Naive thymus-derived CD8-positive, alpha-beta T cell (primary cell): Measurements from ENCODE around the gene ZRANB2. TPM values are rescaled to one million over a fixed set of nuclear protein-coding genes. Genes with fewer than 3 reads are reported as not detected.

ENCODE experiments used
- ATAC-seq, 2 donors: fragments of 150-1000 bp; cut with Tn5 transposase in 1 of 2; sonication (Bioruptor Pico), chemical (Tn5 transposase) in 1 of 2; 1 replicate in 1 of 2; 2 replicates in 1 of 2; pipeline ENCODE4 v1.10.0; 2021; ENCODE audit warnings: mild to moderate bottlenecking in 2 of 2, moderate library complexity in 2 of 2
- POLR2A ChIA-PET: fragments of 350-600 bp; sonication (Branson Sonifier 250); formaldehyde crosslinking; loops from one replicate; lab custom pipeline; 2021; ENCODE audit warnings: antibody characterized with exemption; lab: Charles Lee
- DNase-seq, 10 donors: peaks; one replicate each; pipeline versions ENCODE4 v3.0.0 to v3.0.0-alpha.2; 2020 to 2022
- H3K27ac Mint-ChIP-seq, 10 donors: one replicate each; pipeline ENCODE4 v1.8.0; 2020 to 2022; ENCODE audit warnings: mild to moderate bottlenecking in 10 of 10, mixed read lengths in 10 of 10, moderate library complexity in 4 of 10, inconsistent platforms in 1 of 10
- H3K27me3 Mint-ChIP-seq, 5 donors: one replicate each; pipeline ENCODE4 v1.8.0; 2021 to 2022; ENCODE audit warnings: mixed read lengths in 5 of 5
- H3K36me3 Mint-ChIP-seq, 3 donors: one replicate each; pipeline ENCODE4 v1.8.0; 2020 to 2022; ENCODE audit warnings: mixed read lengths in 3 of 3, mild to moderate bottlenecking in 2 of 3, inconsistent platforms in 1 of 3
- H3K4me1 Mint-ChIP-seq, 4 donors: one replicate each; pipeline ENCODE4 v1.8.0; 2021 to 2022; ENCODE audit warnings: mixed read lengths in 4 of 4
- H3K4me3 Mint-ChIP-seq, 10 donors: one replicate each; pipeline ENCODE4 v1.8.0; 2020 to 2022; ENCODE audit warnings: mild to moderate bottlenecking in 10 of 10, mixed read lengths in 10 of 10, moderate library complexity in 6 of 10, inconsistent platforms in 1 of 10
- H3K9me3 Mint-ChIP-seq, 9 donors: one replicate each; pipeline ENCODE4 v1.8.0; 2020 to 2022; ENCODE audit warnings: mixed read lengths in 9 of 9, mild to moderate bottlenecking in 3 of 9, inconsistent platforms in 1 of 9, moderate library complexity in 1 of 9
- polyA plus RNA-seq, 3 donors: library from polyadenylated mRNA; unstranded; fragments of 300-500 nt; fragmentation: Illumina TruSeq; gene quantifications; one replicate each; pipeline ENCODE4 v1.2.3, GENCODE V29; 2021
- total RNA-seq, 8 experiments: library from RNA in 2 of 8; stranded (reverse) in 2 of 8; gene quantifications; one replicate each; pipeline ENCODE4 v1.2.3 and lab custom pipeline; 2021 to 2026

Gene ZRANB2
- total and polyA plus RNA-seq, 5 experiments from 2014 or later, result 40.9 to 175 (median 67.7) TPM

DNA sequence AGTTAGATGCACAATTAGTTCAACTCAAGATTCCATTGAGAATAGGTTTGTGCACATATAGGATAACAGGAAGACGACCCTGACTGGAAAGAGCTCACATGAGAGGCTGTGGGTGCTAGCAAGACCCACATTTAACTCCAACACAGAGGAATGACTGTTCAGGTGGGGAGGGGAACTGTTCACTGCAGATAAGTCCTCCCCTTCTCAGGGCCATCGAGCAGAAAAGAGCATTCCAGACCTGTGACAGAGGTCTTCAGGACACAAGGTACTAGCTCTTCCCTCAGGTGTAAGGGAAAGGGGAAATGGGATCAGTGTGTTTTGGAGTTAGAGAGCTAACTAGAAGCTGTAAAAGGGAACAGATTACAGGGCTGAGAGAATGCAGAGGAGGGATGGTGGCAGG is 41.9 kb downstream of the ZRANB2 start:
- no peaks in the 10 kb centered on the region for H3K4me1 Mint-ChIP-seq
- DNase-seq (no peak), ATAC-seq (no peak)
- H3K9me3 Mint-ChIP-seq, result no peaks in the 10 kb centered on the region
- H3K27ac Mint-ChIP-seq, result no peak overlapping the region
- H3K36me3 Mint-ChIP-seq, result no peaks in the 10 kb centered on the region
- H3K27me3 Mint-ChIP-seq, result peaks cover 6 to 39% (median 29%) of the 10 kb centered on the region in 5 donors
- POLR2A ChIA-PET, result no interaction called here
- no peak overlapping the region for H3K4me3 Mint-ChIP-seq

DNA sequence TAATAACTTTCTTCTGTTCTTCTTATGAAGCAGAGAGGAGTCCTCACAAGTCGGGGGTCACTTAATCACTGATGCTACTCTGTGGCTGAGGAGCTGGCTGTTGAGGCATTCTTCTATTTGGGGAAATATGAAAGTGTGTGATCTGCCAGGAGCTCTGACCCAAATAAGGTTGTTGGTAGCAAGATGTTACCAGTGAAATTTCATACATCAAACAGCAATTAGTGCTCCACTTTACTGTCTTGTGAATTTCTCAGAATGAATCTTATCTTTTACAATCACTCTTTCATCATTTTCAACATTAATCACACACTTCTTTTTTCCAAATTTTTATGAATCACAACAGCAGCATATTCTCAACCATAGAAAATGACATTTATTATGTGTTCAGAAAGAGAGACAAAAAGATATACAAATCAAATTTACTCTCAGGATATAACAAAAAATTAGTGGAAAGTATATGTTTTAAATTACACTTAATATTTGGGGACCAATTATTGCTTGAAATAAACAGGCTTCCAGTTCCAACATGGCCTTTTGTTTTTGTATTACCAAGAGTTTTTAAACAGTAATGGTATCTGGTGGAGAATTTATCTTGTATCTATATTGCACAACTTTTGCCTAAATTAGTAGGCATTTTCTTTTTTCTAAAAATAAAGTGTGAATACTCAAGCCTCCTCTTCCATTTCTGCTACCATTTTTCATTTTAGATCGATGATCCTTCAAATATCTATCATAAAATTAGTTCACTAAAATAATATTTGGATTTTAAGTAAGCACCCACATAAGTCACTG is 42.8 kb downstream of the ZRANB2 start:
- H3K36me3 Mint-ChIP-seq, result no peaks in the 10 kb centered on the region
- H3K27ac Mint-ChIP-seq, result no peak overlapping the region
- H3K9me3 Mint-ChIP-seq, result no peaks in the 10 kb centered on the region
- no peak overlapping the region for H3K4me3 Mint-ChIP-seq
- ATAC-seq (no peak), DNase-seq (no peak)
- H3K4me1 Mint-ChIP-seq, result no peaks in the 10 kb centered on the region
- POLR2A ChIA-PET, result no interaction called here
- H3K27me3 Mint-ChIP-seq, result peaks cover 9 to 42% (median 31%) of the 10 kb centered on the region in 5 donors

DNA sequence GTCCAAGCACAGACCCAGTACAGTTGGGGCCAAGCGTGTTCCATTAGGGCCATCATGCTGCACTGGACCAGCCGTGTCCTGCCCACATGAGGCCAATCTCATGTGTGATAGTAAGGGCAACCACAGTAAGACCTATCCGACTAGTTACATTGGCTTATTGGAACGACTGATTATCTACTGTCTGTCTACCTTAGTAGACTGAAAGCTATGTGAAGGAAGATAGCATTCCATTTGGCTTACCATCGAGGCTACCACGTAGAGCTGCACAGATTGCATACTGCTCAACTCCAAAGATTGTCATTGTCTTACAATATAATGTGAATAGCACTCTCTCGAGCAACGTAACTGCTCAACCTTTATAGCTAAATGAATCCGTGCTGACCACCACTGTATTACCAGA is 43.8 kb downstream of the ZRANB2 start:
- no peak overlapping the region for H3K4me3 Mint-ChIP-seq
- H3K27ac Mint-ChIP-seq, result no peak overlapping the region
- ATAC-seq, result no peak
- H3K9me3 Mint-ChIP-seq, result no peaks in the 10 kb centered on the region
- H3K4me1 Mint-ChIP-seq, result no peaks in the 10 kb centered on the region
- no peaks in the 10 kb centered on the region for H3K36me3 Mint-ChIP-seq
- peaks cover 9 to 42% (median 31%) of the 10 kb centered on the region in 5 donors for H3K27me3 Mint-ChIP-seq
- POLR2A ChIA-PET, result no interaction called here
- no peak for DNase-seq

DNA sequence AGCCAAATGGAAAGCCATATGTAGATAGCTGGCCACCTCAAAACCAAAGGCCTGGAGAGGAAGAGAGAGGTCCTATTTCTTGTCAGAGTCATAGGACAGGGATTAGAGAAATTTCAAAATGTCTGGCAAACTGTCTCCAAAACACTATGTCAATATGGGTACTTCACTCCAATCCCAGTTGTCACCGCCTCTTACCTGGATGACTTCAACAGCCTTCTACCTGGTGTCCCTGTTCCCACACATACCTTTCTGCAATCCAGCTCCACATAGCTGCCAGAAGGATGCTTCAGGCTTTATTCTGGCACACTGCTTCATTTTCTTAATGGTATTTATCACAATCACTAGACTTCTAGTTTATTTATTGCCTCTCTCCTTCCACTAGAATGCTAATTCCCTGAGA is 47.7 kb downstream of the ZRANB2 start:
- no peak for DNase-seq
- no peaks in the 10 kb centered on the region for H3K4me1 Mint-ChIP-seq
- no peaks in the 10 kb centered on the region for H3K9me3 Mint-ChIP-seq
- ATAC-seq, result no peak
- POLR2A ChIA-PET, result no interaction called here
- H3K27ac Mint-ChIP-seq, result no peak overlapping the region
- H3K36me3 Mint-ChIP-seq, result no peaks in the 10 kb centered on the region
- H3K4me3 Mint-ChIP-seq, result no peak overlapping the region
- peaks cover 9 to 28% (median 23%) of the 10 kb centered on the region in 5 donors for H3K27me3 Mint-ChIP-seq

GRCh38 chr1:71031426-71031825 is 49.4 kb downstream of the ZRANB2 start:
- POLR2A ChIA-PET, result no interaction called here
- ATAC-seq (no peak), DNase-seq (no peak)
- Mint-ChIP-seq H3K27ac (no peak overlapping the region), H3K9me3 (no peaks in the 10 kb centered on the region), H3K4me1 (no peaks in the 10 kb centered on the region), H3K36me3 (no peaks in the 10 kb centered on the region), H3K4me3 (no peak overlapping the region), H3K27me3 (peaks cover 10 to 32% (median 21%) of the 10 kb centered on the region in 5 donors)

DNA sequence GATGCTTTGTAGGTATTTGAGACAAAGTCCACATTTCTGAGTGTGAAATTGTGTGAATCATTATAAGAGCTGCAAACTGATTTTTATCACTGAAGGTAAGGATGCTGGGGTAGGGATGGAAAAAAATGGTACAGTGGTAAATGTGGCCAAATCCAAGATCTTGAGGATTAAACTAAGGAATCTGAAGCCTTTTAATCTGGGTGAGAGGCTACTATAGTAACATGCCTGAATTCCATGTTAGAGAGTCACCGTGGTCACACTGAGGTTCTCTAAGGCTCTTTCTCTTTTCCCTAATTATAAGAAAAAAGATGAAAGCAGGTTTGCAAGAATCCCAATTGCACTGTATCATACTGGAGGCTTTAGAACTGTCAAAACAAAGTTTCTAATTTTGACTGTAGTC is 50.8 kb downstream of the ZRANB2 start:
- ATAC-seq (no peak), DNase-seq (no peak)
- Mint-ChIP-seq H3K9me3 (no peaks in the 10 kb centered on the region), H3K36me3 (no peaks in the 10 kb centered on the region), H3K4me3 (no peak overlapping the region), H3K4me1 (no peaks in the 10 kb centered on the region), H3K27me3 (peaks cover 0 to 25% (median 11%) of the 10 kb centered on the region in 5 donors), H3K27ac (no peak overlapping the region)
- POLR2A ChIA-PET, result no interaction called here

GRCh38 chr1:71028981-71029380 is 51.9 kb downstream of the ZRANB2 start:
- no peaks in the 10 kb centered on the region for H3K9me3 Mint-ChIP-seq
- no peaks in the 10 kb centered on the region for H3K4me1 Mint-ChIP-seq
- H3K4me3 Mint-ChIP-seq, result no peak overlapping the region
- no peaks in the 10 kb centered on the region for H3K36me3 Mint-ChIP-seq
- no peak overlapping the region for H3K27ac Mint-ChIP-seq
- H3K27me3 Mint-ChIP-seq, result peaks cover 0 to 25% (median 11%) of the 10 kb centered on the region in 5 donors
- POLR2A ChIA-PET, result no interaction called here
- no peak for DNase-seq
- ATAC-seq, result no peak

- Mint-ChIP-seq H3K4me1 (no peaks in the 10 kb centered on the region), H3K36me3 (no peaks in the 10 kb centered on the region), H3K27ac (no peak overlapping the region), H3K27me3 (peaks cover 0 to 23% (median 9%) of the 10 kb centered on the region in 5 donors), H3K9me3 (no peaks in the 10 kb centered on the region), H3K4me3 (no peak overlapping the region)
- ATAC-seq (no peak), DNase-seq (no peak)
- POLR2A ChIA-PET, result no interaction called here
Measured at GRCh38 chr1:71027991-71028390, 52.8 kb downstream of the ZRANB2 start.

GRCh38 chr1:71026093-71026492 is 54.7 kb downstream of the ZRANB2 start:
- no peaks in the 10 kb centered on the region for H3K4me1 Mint-ChIP-seq
- H3K27ac Mint-ChIP-seq, result no peak overlapping the region
- no peaks in the 10 kb centered on the region for H3K9me3 Mint-ChIP-seq
- ATAC-seq (no peak), DNase-seq (no peak)
- peaks cover 0 to 17% (median 6%) of the 10 kb centered on the region in 5 donors for H3K27me3 Mint-ChIP-seq
- POLR2A ChIA-PET, result no interaction called here
- H3K4me3 Mint-ChIP-seq, result no peak overlapping the region
- no peaks in the 10 kb centered on the region for H3K36me3 Mint-ChIP-seq

GRCh38 chr1:71023515-71023914 is 57.3 kb downstream of the ZRANB2 start:
- peaks cover 0 to 15% (median 1%) of the 10 kb centered on the region in 5 donors for H3K27me3 Mint-ChIP-seq
- H3K27ac Mint-ChIP-seq, result no peak overlapping the region
- H3K9me3 Mint-ChIP-seq, result no peaks in the 10 kb centered on the region
- H3K4me3 Mint-ChIP-seq, result no peak overlapping the region
- H3K4me1 Mint-ChIP-seq, result no peaks in the 10 kb centered on the region
- H3K36me3 Mint-ChIP-seq, result no peaks in the 10 kb centered on the region
- ATAC-seq (no peak), DNase-seq (no peak)
- POLR2A ChIA-PET, result no interaction called here

- DNase-seq, result no peak
- no peaks in the 10 kb centered on the region for H3K9me3 Mint-ChIP-seq
- POLR2A ChIA-PET, result no interaction called here
- peaks cover 4 to 16% (median 10%) of the 10 kb centered on the region in 5 donors for H3K27me3 Mint-ChIP-seq
- H3K27ac Mint-ChIP-seq, result no peak overlapping the region
- H3K4me3 Mint-ChIP-seq, result no peak overlapping the region
- no peaks in the 10 kb centered on the region for H3K36me3 Mint-ChIP-seq
- no peaks in the 10 kb centered on the region for H3K4me1 Mint-ChIP-seq
- no peak for ATAC-seq
Measured at GRCh38 chr1:71019233-71019969, 61.4 kb downstream of the ZRANB2 start.

DNA sequence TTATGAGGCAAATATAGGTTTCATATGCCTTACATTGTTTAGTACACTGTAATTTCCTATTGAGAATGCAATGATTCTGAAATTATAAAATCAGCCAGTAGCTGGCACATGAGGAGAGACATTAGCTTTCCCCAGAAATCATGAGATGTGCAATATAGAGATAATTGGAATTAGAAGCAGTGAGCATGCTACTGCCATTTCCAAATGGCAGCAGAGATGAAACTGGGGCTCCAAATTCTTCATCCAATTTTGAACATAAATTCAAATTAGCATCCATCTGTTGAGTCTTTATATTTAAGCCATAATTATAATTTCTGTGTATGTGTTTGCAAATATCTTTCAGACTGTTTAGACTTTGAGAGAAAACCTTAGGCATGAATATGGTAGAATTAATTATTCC is 62.0 kb downstream of the ZRANB2 start:
- Mint-ChIP-seq H3K27ac (no peak overlapping the region), H3K36me3 (no peaks in the 10 kb centered on the region), H3K27me3 (peaks cover 4 to 16% (median 10%) of the 10 kb centered on the region in 5 donors), H3K9me3 (no peaks in the 10 kb centered on the region), H3K4me1 (no peaks in the 10 kb centered on the region), H3K4me3 (no peak overlapping the region)
- ATAC-seq (no peak), DNase-seq (no peak)
- POLR2A ChIA-PET, result no interaction called here

DNA sequence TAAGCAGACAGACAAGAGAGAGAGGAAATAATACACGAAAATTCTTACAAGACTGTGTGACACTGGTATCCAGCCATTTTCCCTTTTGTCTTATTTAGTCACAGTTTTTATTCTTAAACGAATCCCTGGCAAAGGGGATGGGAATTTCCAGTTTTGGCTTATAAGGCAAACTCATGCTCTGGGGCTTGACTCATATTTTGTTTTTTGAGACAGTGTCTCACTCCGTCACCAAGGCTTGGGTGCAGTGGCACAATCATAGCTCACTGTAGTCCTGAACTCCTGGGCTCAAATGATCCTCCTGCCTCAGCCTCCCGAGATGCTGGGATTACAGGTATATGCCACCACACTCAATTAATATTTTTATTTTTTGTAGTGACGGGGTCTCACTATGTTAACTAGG is 65.1 kb downstream of the ZRANB2 start:
- no peaks in the 10 kb centered on the region for H3K4me1 Mint-ChIP-seq
- POLR2A ChIA-PET, result no interaction called here
- peaks cover 4 to 18% (median 10%) of the 10 kb centered on the region in 5 donors for H3K27me3 Mint-ChIP-seq
- no peaks in the 10 kb centered on the region for H3K9me3 Mint-ChIP-seq
- DNase-seq (no peak), ATAC-seq (no peak)
- H3K36me3 Mint-ChIP-seq, result no peaks in the 10 kb centered on the region
- H3K4me3 Mint-ChIP-seq, result no peak overlapping the region
- no peak overlapping the region for H3K27ac Mint-ChIP-seq
